ENCODE results near the gene PSMG2. TPM values are rescaled to one million over a fixed set of nuclear protein-coding genes. Genes with fewer than 3 reads are reported as not detected.

PSMG2 gene
- total RNA-seq, 1 experiment from 2014 or later, result 84.3 TPM

DNA sequence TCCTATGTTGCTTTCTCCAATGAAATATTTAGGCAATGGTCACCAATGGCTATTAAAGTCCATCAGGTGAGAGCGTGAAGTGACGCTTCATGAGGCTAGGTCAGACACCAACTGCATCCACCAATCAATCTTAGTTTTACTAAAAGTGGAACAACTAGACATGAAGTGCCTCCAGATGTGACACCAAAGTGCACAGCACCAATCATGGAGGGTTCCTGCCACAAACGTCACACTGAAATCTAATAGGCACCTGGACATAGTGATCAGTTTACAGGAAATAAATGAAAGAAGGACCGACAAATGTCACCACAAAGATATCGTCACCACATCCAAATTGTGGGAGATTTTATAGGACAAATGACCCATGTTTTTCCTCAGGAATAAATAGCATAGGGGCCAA is 70.5 kb downstream of the PSMG2 start (continued):
- TF ChIP-seq, protein P1, sequence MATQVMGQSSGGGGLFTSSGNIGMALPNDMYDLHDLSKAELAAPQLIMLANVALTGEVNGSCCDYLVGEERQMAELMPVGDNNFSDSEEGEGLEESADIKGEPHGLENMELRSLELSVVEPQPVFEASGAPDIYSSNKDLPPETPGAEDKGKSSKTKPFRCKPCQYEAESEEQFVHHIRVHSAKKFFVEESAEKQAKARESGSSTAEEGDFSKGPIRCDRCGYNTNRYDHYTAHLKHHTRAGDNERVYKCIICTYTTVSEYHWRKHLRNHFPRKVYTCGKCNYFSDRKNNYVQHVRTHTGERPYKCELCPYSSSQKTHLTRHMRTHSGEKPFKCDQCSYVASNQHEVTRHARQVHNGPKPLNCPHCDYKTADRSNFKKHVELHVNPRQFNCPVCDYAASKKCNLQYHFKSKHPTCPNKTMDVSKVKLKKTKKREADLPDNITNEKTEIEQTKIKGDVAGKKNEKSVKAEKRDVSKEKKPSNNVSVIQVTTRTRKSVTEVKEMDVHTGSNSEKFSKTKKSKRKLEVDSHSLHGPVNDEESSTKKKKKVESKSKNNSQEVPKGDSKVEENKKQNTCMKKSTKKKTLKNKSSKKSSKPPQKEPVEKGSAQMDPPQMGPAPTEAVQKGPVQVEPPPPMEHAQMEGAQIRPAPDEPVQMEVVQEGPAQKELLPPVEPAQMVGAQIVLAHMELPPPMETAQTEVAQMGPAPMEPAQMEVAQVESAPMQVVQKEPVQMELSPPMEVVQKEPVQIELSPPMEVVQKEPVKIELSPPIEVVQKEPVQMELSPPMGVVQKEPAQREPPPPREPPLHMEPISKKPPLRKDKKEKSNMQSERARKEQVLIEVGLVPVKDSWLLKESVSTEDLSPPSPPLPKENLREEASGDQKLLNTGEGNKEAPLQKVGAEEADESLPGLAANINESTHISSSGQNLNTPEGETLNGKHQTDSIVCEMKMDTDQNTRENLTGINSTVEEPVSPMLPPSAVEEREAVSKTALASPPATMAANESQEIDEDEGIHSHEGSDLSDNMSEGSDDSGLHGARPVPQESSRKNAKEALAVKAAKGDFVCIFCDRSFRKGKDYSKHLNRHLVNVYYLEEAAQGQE (IDR thresholded peaks at IDR 0.05; ENCODE audit: low read depth), result no peak

DNA sequence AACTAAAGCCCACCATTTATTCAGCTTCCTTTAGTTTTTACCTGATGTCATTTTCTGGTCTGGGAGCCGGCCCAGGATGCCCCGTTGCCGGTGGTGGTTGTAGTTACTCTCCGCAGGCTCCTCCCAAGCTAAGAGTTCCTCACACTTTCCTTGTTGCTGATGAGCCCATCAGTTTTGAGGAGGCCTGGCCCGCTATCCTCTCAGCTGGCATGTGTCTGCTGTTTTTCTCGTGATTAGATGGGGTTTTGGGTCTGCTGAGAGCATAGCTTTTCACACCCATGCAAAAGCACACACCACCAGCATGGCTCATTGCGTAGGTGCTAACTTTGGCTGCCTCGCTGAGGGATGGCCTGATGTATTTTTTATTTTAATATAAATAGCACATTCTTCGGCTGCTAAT is 72.1 kb downstream of the PSMG2 start:
- DNase-seq (ENCODE audit: low read depth, low spot score) (no peak), ATAC-seq (no peak)
- no TSS peak for BruUV-seq (replicated peaks)
- no peaks in the 10 kb centered on the region for H3K36me3 ChIP-seq (ENCODE audit: control insufficient read depth in 1 of 2, insufficient read depth in 2 of 2, low read length in 2 of 2)
- H4K20me1 ChIP-seq (ENCODE audit: insufficient read depth), result no peaks in the 10 kb centered on the region
- H3K9me3 ChIP-seq (ENCODE audit: control insufficient read depth in 1 of 2, insufficient read depth in 1 of 2, low read depth in 1 of 2, low read length in 2 of 2), result no peaks in the 10 kb centered on the region
- no peak overlapping the region for H3K27ac ChIP-seq (ENCODE audit: low read depth, low read length)
- H3K27me3 ChIP-seq (ENCODE audit: insufficient read depth, low read length), result no peaks in the 10 kb centered on the region
- ChIA-PET RAD21 (ENCODE audit: low non-redundant PET in 1 of 2, low total read pairs in 2 of 2, uncharacterized antibody in 2 of 2, unreplicated experiment in 2 of 2) (no interaction called here), POLR2A (no interaction called here), CTCF (no interaction called here)
- no peak overlapping the region for H3K4me3 ChIP-seq (replicated peaks in 1 of 2; ENCODE audit: low read depth in 1 of 2, low read length in 2 of 2)
- H2AFZ ChIP-seq (ENCODE audit: low read depth, low read length, poor library complexity, severe bottlenecking), result no peak overlapping the region
- intact Hi-C loops (cut with micrococcal nuclease), result no loop called here
- H3K9ac ChIP-seq (ENCODE audit: low read length), result no peak overlapping the region
- no peak overlapping the region for H3K4me2 ChIP-seq (ENCODE audit: low read length)
- H3K79me2 ChIP-seq (ENCODE audit: insufficient read depth, low read length), result no peaks in the 10 kb centered on the region
- no peaks in the 10 kb centered on the region for H3K9me2 ChIP-seq (ENCODE audit: insufficient read depth)
- no peaks in the 10 kb centered on the region for H3K4me1 ChIP-seq (ENCODE audit: control insufficient read depth in 1 of 2, insufficient read depth in 2 of 2, low read length in 2 of 2)
- TF ChIP-seq, protein P2, sequence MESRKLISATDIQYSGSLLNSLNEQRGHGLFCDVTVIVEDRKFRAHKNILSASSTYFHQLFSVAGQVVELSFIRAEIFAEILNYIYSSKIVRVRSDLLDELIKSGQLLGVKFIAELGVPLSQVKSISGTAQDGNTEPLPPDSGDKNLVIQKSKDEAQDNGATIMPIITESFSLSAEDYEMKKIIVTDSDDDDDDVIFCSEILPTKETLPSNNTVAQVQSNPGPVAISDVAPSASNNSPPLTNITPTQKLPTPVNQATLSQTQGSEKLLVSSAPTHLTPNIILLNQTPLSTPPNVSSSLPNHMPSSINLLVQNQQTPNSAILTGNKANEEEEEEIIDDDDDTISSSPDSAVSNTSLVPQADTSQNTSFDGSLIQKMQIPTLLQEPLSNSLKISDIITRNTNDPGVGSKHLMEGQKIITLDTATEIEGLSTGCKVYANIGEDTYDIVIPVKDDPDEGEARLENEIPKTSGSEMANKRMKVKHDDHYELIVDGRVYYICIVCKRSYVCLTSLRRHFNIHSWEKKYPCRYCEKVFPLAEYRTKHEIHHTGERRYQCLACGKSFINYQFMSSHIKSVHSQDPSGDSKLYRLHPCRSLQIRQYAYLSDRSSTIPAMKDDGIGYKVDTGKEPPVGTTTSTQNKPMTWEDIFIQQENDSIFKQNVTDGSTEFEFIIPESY (IDR thresholded peaks at IDR 0.05; ENCODE audit: extremely low read depth, insufficient replicate concordance, low read length), result no peak
- TF ChIP-seq, protein P3, sequence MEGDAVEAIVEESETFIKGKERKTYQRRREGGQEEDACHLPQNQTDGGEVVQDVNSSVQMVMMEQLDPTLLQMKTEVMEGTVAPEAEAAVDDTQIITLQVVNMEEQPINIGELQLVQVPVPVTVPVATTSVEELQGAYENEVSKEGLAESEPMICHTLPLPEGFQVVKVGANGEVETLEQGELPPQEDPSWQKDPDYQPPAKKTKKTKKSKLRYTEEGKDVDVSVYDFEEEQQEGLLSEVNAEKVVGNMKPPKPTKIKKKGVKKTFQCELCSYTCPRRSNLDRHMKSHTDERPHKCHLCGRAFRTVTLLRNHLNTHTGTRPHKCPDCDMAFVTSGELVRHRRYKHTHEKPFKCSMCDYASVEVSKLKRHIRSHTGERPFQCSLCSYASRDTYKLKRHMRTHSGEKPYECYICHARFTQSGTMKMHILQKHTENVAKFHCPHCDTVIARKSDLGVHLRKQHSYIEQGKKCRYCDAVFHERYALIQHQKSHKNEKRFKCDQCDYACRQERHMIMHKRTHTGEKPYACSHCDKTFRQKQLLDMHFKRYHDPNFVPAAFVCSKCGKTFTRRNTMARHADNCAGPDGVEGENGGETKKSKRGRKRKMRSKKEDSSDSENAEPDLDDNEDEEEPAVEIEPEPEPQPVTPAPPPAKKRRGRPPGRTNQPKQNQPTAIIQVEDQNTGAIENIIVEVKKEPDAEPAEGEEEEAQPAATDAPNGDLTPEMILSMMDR (IDR thresholded peaks at IDR 0.05 in 2 of 3, conservative IDR thresholded peaks at IDR 0.05 in 1 of 3; ENCODE audit: borderline replicate concordance in 1 of 3, insufficient read depth in 1 of 3, low read depth in 2 of 3, low read length in 2 of 3), result no peak
- no peak for TF ChIP-seq ELF1 (IDR thresholded peaks at IDR 0.05; ENCODE audit: borderline replicate concordance, low read depth)
- no peak for TF ChIP-seq RAD21 (IDR thresholded peaks at IDR 0.05; ENCODE audit: low read depth)
- TF ChIP-seq, protein P4, sequence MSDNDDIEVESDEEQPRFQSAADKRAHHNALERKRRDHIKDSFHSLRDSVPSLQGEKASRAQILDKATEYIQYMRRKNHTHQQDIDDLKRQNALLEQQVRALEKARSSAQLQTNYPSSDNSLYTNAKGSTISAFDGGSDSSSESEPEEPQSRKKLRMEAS (IDR thresholded peaks at IDR 0.05), result no peak
- TF ChIP-seq EGR1 (IDR thresholded peaks at IDR 0.05; ENCODE audit: low read depth), result no peak
- TF ChIP-seq YY1 (IDR thresholded peaks at IDR 0.05; ENCODE audit: extremely low read depth, insufficient replicate concordance, low read depth, low read length), result no peak
- TF ChIP-seq CEBPB (IDR thresholded peaks at IDR 0.05; ENCODE audit: low read depth), result no peak
- no peak for TF ChIP-seq SP1 (IDR thresholded peaks at IDR 0.05; ENCODE audit: low read depth)
- no peak for TF ChIP-seq EZH2phosphoT487 (IDR thresholded peaks at IDR 0.05; ENCODE audit: borderline replicate concordance)
- TF ChIP-seq EZH2 (IDR thresholded peaks at IDR 0.05), result no peak
- no peak for TF ChIP-seq SRF (IDR thresholded peaks at IDR 0.05; ENCODE audit: low read depth)
- TF ChIP-seq POLR2AphosphoS5 (IDR thresholded peaks at IDR 0.05; ENCODE audit: low read depth, low read length), result no peak
- TF ChIP-seq JUND (IDR thresholded peaks at IDR 0.05), result no peak
- TF ChIP-seq SIN3A (IDR thresholded peaks at IDR 0.05; ENCODE audit: low read depth), result no peak
- TF ChIP-seq, protein P5, sequence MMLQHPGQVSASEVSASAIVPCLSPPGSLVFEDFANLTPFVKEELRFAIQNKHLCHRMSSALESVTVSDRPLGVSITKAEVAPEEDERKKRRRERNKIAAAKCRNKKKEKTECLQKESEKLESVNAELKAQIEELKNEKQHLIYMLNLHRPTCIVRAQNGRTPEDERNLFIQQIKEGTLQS (IDR thresholded peaks at IDR 0.05), result no peak
